ENCODE results near the gene AGBL4. TPM values are rescaled to one million over a fixed set of nuclear protein-coding genes. Genes with fewer than 3 reads are reported as not detected.

AGBL4 gene
- total RNA-seq, 4 donors from 2014 or later = not detected

GRCh38 chr1:48760857-48761256 lies 1262.9 kb downstream of the AGBL4 start:
- intact Hi-C loops (cut with DNase I; ENCODE audit: low total_unique reads) = no loop called here
- Histone ChIP-seq H3K9me3 (no peaks in the 10 kb centered on the region), H3K4me3 (no peak overlapping the region), H3K27ac (no peak overlapping the region), H3K27me3 (no peaks in the 10 kb centered on the region), H3K4me1 (no peaks in the 10 kb centered on the region), H3K36me3 (no peaks in the 10 kb centered on the region)
- in situ Hi-C loops (cut with MboI; ENCODE audit: low sequenced_read_pairs in 4 of 4) = no loop called here
- DNase-seq (no peak), ATAC-seq (no peak)
- TF ChIP-seq CTCF (IDR thresholded peaks at IDR 0.05 in 4 of 5, conservative IDR thresholded peaks at IDR 0.05 in 1 of 5) (no peak), POLR2A (IDR thresholded peaks at IDR 0.05) (no peak)

GRCh38 chr1:48758976-48759375 lies 1264.8 kb downstream of the AGBL4 start:
- no peak for DNase-seq
- TF ChIP-seq CTCF (IDR thresholded peaks at IDR 0.05 in 4 of 5, conservative IDR thresholded peaks at IDR 0.05 in 1 of 5) = no peak
- TF ChIP-seq POLR2A (IDR thresholded peaks at IDR 0.05) = no peak
- H3K36me3 ChIP-seq = no peaks in the 10 kb centered on the region
- H3K27ac ChIP-seq = no peak overlapping the region
- no peak overlapping the region for H3K4me3 ChIP-seq
- no peaks in the 10 kb centered on the region for H3K27me3 ChIP-seq
- ATAC-seq = no peak
- intact Hi-C loops (cut with DNase I; ENCODE audit: low total_unique reads) (no loop called here), in situ Hi-C loops (cut with MboI; ENCODE audit: low sequenced_read_pairs in 4 of 4) (no loop called here)
- H3K9me3 ChIP-seq = no peaks in the 10 kb centered on the region
- H3K4me1 ChIP-seq = no peaks in the 10 kb centered on the region

GRCh38 chr1:48757363-48757762 lies 1266.4 kb downstream of the AGBL4 start:
- intact Hi-C loops (cut with DNase I; ENCODE audit: low total_unique reads) = no loop called here
- in situ Hi-C loops (cut with MboI; ENCODE audit: low sequenced_read_pairs in 4 of 4) = no loop called here
- no peaks in the 10 kb centered on the region for H3K36me3 ChIP-seq
- ATAC-seq (no peak), DNase-seq (no peak)
- TF ChIP-seq CTCF (IDR thresholded peaks at IDR 0.05 in 4 of 5, conservative IDR thresholded peaks at IDR 0.05 in 1 of 5) = no peak
- no peak for TF ChIP-seq POLR2A (IDR thresholded peaks at IDR 0.05)
- H3K27me3 ChIP-seq = no peaks in the 10 kb centered on the region
- no peaks in the 10 kb centered on the region for H3K9me3 ChIP-seq
- no peak overlapping the region for H3K4me3 ChIP-seq
- no peak overlapping the region for H3K27ac ChIP-seq
- H3K4me1 ChIP-seq = no peaks in the 10 kb centered on the region

- Histone ChIP-seq H3K27ac (no peak overlapping the region), H3K27me3 (no peaks in the 10 kb centered on the region), H3K36me3 (no peaks in the 10 kb centered on the region), H3K4me1 (no peaks in the 10 kb centered on the region), H3K4me3 (no peak overlapping the region), H3K9me3 (no peaks in the 10 kb centered on the region)
- TF ChIP-seq POLR2A (IDR thresholded peaks at IDR 0.05) = no peak
- no peak for TF ChIP-seq CTCF (IDR thresholded peaks at IDR 0.05 in 4 of 5, conservative IDR thresholded peaks at IDR 0.05 in 1 of 5)
- intact Hi-C loops (cut with DNase I; ENCODE audit: low total_unique reads) = no loop called here
- in situ Hi-C loops (cut with MboI; ENCODE audit: low sequenced_read_pairs in 4 of 4) = no loop called here
- ATAC-seq (no peak), DNase-seq (no peak)
These were observed 1267.0 kb downstream of the AGBL4 start for GRCh38 chr1:48756683-48757316.

GRCh38 chr1:48753293-48753692 lies 1270.5 kb downstream of the AGBL4 start:
- DNase-seq (no peak), ATAC-seq (no peak)
- peaks cover 0 to 3% of the 10 kb centered on the region in 2 donors for H3K36me3 ChIP-seq
- H3K9me3 ChIP-seq = no peaks in the 10 kb centered on the region
- H3K27me3 ChIP-seq = no peaks in the 10 kb centered on the region
- H3K4me3 ChIP-seq = no peak overlapping the region
- TF ChIP-seq POLR2A (IDR thresholded peaks at IDR 0.05) (no peak), CTCF (IDR thresholded peaks at IDR 0.05 in 4 of 5, conservative IDR thresholded peaks at IDR 0.05 in 1 of 5) (no peak)
- no peaks in the 10 kb centered on the region for H3K4me1 ChIP-seq
- intact Hi-C loops (cut with DNase I; ENCODE audit: low total_unique reads) (no loop called here), in situ Hi-C loops (cut with MboI; ENCODE audit: low sequenced_read_pairs in 4 of 4) (no loop called here)
- no peak overlapping the region for H3K27ac ChIP-seq
